ENCODE measurements around the gene RPL27A.

DNA sequence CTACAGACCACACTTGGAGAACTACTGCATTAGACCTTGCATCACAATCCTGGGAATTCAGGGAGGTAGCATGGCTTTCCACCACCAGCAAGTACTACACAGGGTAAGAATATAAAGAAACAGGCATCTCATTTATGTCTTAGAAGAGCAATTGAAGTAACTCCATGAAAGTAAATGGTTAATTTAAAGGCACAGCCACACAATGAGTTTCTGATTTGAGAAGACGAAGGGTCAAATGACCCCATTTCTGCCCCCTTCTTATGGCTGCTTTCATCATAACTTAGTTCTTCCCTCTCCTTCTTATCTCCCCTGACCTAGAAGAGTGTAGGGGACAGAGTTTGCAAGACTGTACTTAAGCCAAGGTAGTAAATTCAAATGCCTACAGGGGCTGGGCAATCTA is 6.1 kb upstream of the RPL27A start:
- TF ChIP-seq, protein P1, sequence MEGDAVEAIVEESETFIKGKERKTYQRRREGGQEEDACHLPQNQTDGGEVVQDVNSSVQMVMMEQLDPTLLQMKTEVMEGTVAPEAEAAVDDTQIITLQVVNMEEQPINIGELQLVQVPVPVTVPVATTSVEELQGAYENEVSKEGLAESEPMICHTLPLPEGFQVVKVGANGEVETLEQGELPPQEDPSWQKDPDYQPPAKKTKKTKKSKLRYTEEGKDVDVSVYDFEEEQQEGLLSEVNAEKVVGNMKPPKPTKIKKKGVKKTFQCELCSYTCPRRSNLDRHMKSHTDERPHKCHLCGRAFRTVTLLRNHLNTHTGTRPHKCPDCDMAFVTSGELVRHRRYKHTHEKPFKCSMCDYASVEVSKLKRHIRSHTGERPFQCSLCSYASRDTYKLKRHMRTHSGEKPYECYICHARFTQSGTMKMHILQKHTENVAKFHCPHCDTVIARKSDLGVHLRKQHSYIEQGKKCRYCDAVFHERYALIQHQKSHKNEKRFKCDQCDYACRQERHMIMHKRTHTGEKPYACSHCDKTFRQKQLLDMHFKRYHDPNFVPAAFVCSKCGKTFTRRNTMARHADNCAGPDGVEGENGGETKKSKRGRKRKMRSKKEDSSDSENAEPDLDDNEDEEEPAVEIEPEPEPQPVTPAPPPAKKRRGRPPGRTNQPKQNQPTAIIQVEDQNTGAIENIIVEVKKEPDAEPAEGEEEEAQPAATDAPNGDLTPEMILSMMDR (IDR thresholded peaks at IDR 0.05) = no peak
- no peak for TF ChIP-seq POLR2A (IDR thresholded peaks at IDR 0.05)
